ENCODE results near the gene NUCB1. TPM values are rescaled to one million over a fixed set of nuclear protein-coding genes. Genes with fewer than 3 reads are reported as not detected.

Gene NUCB1
- total RNA-seq, 1 experiment from 2014 or later: 142 TPM

- no peaks in the 10 kb centered on the region for H3K9me3 ChIP-seq
- ChIA-PET CTCF (no interaction called here), POLR2A (no interaction called here)
- Mint-ChIP-seq H3K4me3 (ENCODE audit: unreplicated experiment) (peak overlapping the region; percentile 67), H3K27me3 (ENCODE audit: insufficient read depth, unreplicated experiment) (no peaks in the 10 kb centered on the region), H3K27ac (ENCODE audit: unreplicated experiment) (peak overlapping the region; percentile 83), H3K4me1 (ENCODE audit: low read depth, unreplicated experiment) (peaks cover 33% of the 10 kb centered on the region), H3K36me3 (ENCODE audit: insufficient read depth, unreplicated experiment) (peaks cover 18% of the 10 kb centered on the region), H3K9me3 (ENCODE audit: unreplicated experiment) (no peaks in the 10 kb centered on the region)
- H3K4me3 ChIP-seq (ENCODE audit: low read depth, low read length): peak overlapping the region; percentile 28
- no peak for TF ChIP-seq CTCF (IDR thresholded peaks at IDR 0.05; ENCODE audit: insufficient read depth in 1 of 2, low read depth in 1 of 2, low read length in 1 of 2, severe bottlenecking in 1 of 2, unreplicated experiment in 1 of 2)
- DNase-seq: no peak
- TSS peak; percentile 40 for BruUV-seq (replicated peaks)
- intact Hi-C loops (cut with micrococcal nuclease; ENCODE audit: unreplicated experiment): no loop called here
- H3K36me3 ChIP-seq (ENCODE audit: control insufficient read depth, insufficient read depth, low read length): no peaks in the 10 kb centered on the region
- no peaks in the 10 kb centered on the region for H3K27me3 ChIP-seq (replicated peaks; ENCODE audit: control insufficient read depth, insufficient read depth, low read length)
- H3K4me1 ChIP-seq: peaks cover 47% of the 10 kb centered on the region
Observed at GRCh38 chr19:48890551-48890950, 9.6 kb upstream of the NUCB1 start.

- Mint-ChIP-seq H3K36me3 (ENCODE audit: insufficient read depth, unreplicated experiment) (peaks cover 23% of the 10 kb centered on the region), H3K27ac (ENCODE audit: unreplicated experiment) (no peak overlapping the region), H3K4me1 (ENCODE audit: low read depth, unreplicated experiment) (peaks cover 31% of the 10 kb centered on the region), H3K4me3 (ENCODE audit: unreplicated experiment) (no peak overlapping the region), H3K9me3 (ENCODE audit: unreplicated experiment) (no peaks in the 10 kb centered on the region), H3K27me3 (ENCODE audit: insufficient read depth, unreplicated experiment) (no peaks in the 10 kb centered on the region)
- H3K4me1 ChIP-seq: peaks cover 30% of the 10 kb centered on the region
- intact Hi-C loops (cut with micrococcal nuclease; ENCODE audit: unreplicated experiment): no loop called here
- CTCF ChIA-PET: no interaction called here
- no peak overlapping the region for H3K4me3 ChIP-seq (ENCODE audit: low read depth, low read length)
- H3K9me3 ChIP-seq: no peaks in the 10 kb centered on the region
- H3K36me3 ChIP-seq (ENCODE audit: control insufficient read depth, insufficient read depth, low read length): no peaks in the 10 kb centered on the region
- DNase-seq: no peak
- no peaks in the 10 kb centered on the region for H3K27me3 ChIP-seq (replicated peaks; ENCODE audit: control insufficient read depth, insufficient read depth, low read length)
- BruUV-seq (replicated peaks): no TSS peak
- POLR2A ChIA-PET: no interaction called here
- TF ChIP-seq CTCF (IDR thresholded peaks at IDR 0.05; ENCODE audit: insufficient read depth in 1 of 2, low read depth in 1 of 2, low read length in 1 of 2, severe bottlenecking in 1 of 2, unreplicated experiment in 1 of 2): no peak
Observed at GRCh38 chr19:48895226-48895625, 4.9 kb upstream of the NUCB1 start.

- Histone ChIP-seq H3K4me3 (ENCODE audit: low read depth, low read length) (no peak overlapping the region), H3K9me3 (no peaks in the 10 kb centered on the region), H3K36me3 (ENCODE audit: control insufficient read depth, insufficient read depth, low read length) (no peaks in the 10 kb centered on the region), H3K27me3 (replicated peaks; ENCODE audit: control insufficient read depth, insufficient read depth, low read length) (no peaks in the 10 kb centered on the region), H3K4me1 (peaks cover 29% of the 10 kb centered on the region)
- BruUV-seq (replicated peaks): no TSS peak
- Mint-ChIP-seq H3K4me3 (ENCODE audit: unreplicated experiment) (no peak overlapping the region), H3K36me3 (ENCODE audit: insufficient read depth, unreplicated experiment) (peaks cover 33% of the 10 kb centered on the region), H3K4me1 (ENCODE audit: low read depth, unreplicated experiment) (peaks cover 28% of the 10 kb centered on the region), H3K27ac (ENCODE audit: unreplicated experiment) (peak overlapping the region; percentile 37), H3K9me3 (ENCODE audit: unreplicated experiment) (no peaks in the 10 kb centered on the region), H3K27me3 (ENCODE audit: insufficient read depth, unreplicated experiment) (no peaks in the 10 kb centered on the region)
- TF ChIP-seq CTCF (IDR thresholded peaks at IDR 0.05; ENCODE audit: insufficient read depth in 1 of 2, low read depth in 1 of 2, low read length in 1 of 2, severe bottlenecking in 1 of 2, unreplicated experiment in 1 of 2): no peak
- intact Hi-C loops (cut with micrococcal nuclease; ENCODE audit: unreplicated experiment): no loop called here
- ChIA-PET CTCF (interaction anchor here (1.0 kb wide), 1 partner anchor 97 kb away, joined by 4 read pairs; the partner anchor contains the start of genes GYS1 and RUVBL2), POLR2A (no interaction called here)
- no peak for DNase-seq
Observed at GRCh38 chr19:48896191-48896720, 3.9 kb upstream of the NUCB1 start.
